ENCODE data around the gene FGFR2.
"Not testable (repeated sequence)": the region's sequence is repeated elsewhere in the genome, so short reads cannot be mapped to it uniquely, and the experiment has no call there.

DNA sequence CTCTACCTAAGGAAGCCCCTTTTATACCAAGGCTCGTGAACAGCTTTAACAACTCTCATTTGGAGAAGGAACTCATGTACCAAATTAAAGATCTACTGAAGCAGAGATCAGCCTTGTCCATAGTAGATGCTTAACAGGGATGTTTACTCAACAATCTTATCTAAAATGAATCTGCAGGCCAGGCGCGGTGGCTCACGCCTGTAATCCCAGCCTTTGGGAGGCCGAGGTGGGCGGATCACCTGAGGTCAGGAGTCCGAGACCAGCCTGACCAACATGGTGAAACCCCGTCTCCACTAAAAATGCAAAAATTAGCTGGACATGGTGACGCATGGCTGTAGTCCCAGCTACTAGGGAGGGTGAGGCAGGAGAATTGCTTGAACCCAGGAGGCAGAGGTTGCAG lies 43.3 kb downstream of the FGFR2 start:
- TF ChIP-seq, protein P1, sequence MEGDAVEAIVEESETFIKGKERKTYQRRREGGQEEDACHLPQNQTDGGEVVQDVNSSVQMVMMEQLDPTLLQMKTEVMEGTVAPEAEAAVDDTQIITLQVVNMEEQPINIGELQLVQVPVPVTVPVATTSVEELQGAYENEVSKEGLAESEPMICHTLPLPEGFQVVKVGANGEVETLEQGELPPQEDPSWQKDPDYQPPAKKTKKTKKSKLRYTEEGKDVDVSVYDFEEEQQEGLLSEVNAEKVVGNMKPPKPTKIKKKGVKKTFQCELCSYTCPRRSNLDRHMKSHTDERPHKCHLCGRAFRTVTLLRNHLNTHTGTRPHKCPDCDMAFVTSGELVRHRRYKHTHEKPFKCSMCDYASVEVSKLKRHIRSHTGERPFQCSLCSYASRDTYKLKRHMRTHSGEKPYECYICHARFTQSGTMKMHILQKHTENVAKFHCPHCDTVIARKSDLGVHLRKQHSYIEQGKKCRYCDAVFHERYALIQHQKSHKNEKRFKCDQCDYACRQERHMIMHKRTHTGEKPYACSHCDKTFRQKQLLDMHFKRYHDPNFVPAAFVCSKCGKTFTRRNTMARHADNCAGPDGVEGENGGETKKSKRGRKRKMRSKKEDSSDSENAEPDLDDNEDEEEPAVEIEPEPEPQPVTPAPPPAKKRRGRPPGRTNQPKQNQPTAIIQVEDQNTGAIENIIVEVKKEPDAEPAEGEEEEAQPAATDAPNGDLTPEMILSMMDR (conservative IDR thresholded peaks at IDR 0.05 in 1 of 2, IDR thresholded peaks at IDR 0.05 in 1 of 2; ENCODE audit: extremely low read depth in 1 of 2, insufficient read depth in 1 of 2, low read depth in 1 of 2, low read length in 2 of 2) = not testable (repeated sequence)
- not testable (repeated sequence) for TF ChIP-seq EZH2 (IDR thresholded peaks at IDR 0.05; ENCODE audit: borderline replicate concordance, low read length)

Data from mammary epithelial cell (primary cell).